ENCODE data around the gene ASAH2. TPM values are rescaled to one million over a fixed set of nuclear protein-coding genes. Genes with fewer than 3 reads are reported as not detected.

The ASAH2 gene
- total and polyA plus RNA-seq, 2 of the 8 experiments (the other 6 are each of a cell fraction or from before 2014, with no cell fraction given), result 1.2 to 3.1 TPM

GRCh38 chr10:50248062-50248461 lies 3.3 kb downstream of the ASAH2 start (continued):
- no peak for TF ChIP-seq CBX8 (IDR thresholded peaks at IDR 0.05; ENCODE audit: borderline replicate concordance, low read depth, low read length)
- TF ChIP-seq RXRA (IDR thresholded peaks at IDR 0.05; ENCODE audit: insufficient read depth, low read depth, low read length), result no peak
- no peak for TF ChIP-seq HDAC2 (IDR thresholded peaks at IDR 0.05; ENCODE audit: borderline replicate concordance in 1 of 2, low read depth in 2 of 2, low read length in 2 of 2)
- no peak for TF ChIP-seq RAD21 (IDR thresholded peaks at IDR 0.05 in 1 of 2, conservative IDR thresholded peaks at IDR 0.05 in 1 of 2; ENCODE audit: low read depth in 2 of 2, low read length in 2 of 2)
- TF ChIP-seq CREB1 (IDR thresholded peaks at IDR 0.05), result no peak
